Measurements from ENCODE around the gene KRTAP4-8. TPM values are rescaled to one million over a fixed set of nuclear protein-coding genes. Genes with fewer than 3 reads are reported as not detected.
"Not testable (repeated sequence)": the region's sequence is repeated elsewhere in the genome, so short reads cannot be mapped to it uniquely, and the experiment has no call there.

KRTAP4-8 gene
- total RNA-seq, 1 experiment from 2014 or later = not detected

- no peak for DNase-seq
These were observed 539 bp upstream of the KRTAP4-8 start for GRCh38 chr17:41098481-41098880.

GRCh38 chr17:41096055-41096454, 1.9 kb downstream of the KRTAP4-8 start:
- H3K36me3 ChIP-seq = no peaks in the 10 kb centered on the region
- no peaks in the 10 kb centered on the region for H3K9me3 ChIP-seq (replicated peaks)
- H3K27me3 ChIP-seq = no peaks in the 10 kb centered on the region
- no peak overlapping the region for H3K4me3 ChIP-seq
- DNase-seq = no peak
- H3K27ac ChIP-seq = no peak overlapping the region
- no peaks in the 10 kb centered on the region for H3K4me1 ChIP-seq

More at GRCh38 chr17:41098481-41098880, 539 bp upstream of the KRTAP4-8 start:
- Histone ChIP-seq H3K27me3 (no peaks in the 10 kb centered on the region), H3K9me3 (replicated peaks) (no peaks in the 10 kb centered on the region), H3K4me1 (0 out of 2 replicates have a peak, but pooled peaks cover 2% of the 10 kb centered on the region), H3K27ac (no peak overlapping the region), H3K36me3 (no peaks in the 10 kb centered on the region), H3K4me3 (no peak overlapping the region)

GRCh38 chr17:41088760-41089352, 9.1 kb downstream of the KRTAP4-8 start:
- not testable (repeated sequence) for H3K27me3 ChIP-seq; H3K4me1 ChIP-seq; H3K27ac ChIP-seq; DNase-seq; H3K36me3 ChIP-seq; H3K9me3 ChIP-seq (replicated peaks); H3K4me3 ChIP-seq

- not testable (repeated sequence) for H3K4me3 ChIP-seq; H3K36me3 ChIP-seq; H3K9me3 ChIP-seq (replicated peaks); H3K27me3 ChIP-seq; H3K4me1 ChIP-seq; H3K27ac ChIP-seq
- DNase-seq = peak; percentile 70 to 81
These were observed 13.7 kb downstream of the KRTAP4-8 start, which contains the start of gene KRTAP4-7 for GRCh38 chr17:41084100-41084856. TSS of gene KRTAP4-7 (plus strand) at chr17:41084150. CDS start at chr17:41084207, 57 bp downstream.

GRCh38 chr17:41083427-41083826, 14.5 kb downstream of the KRTAP4-8 start:
- not testable (repeated sequence) for H3K36me3 ChIP-seq; DNase-seq; H3K9me3 ChIP-seq (replicated peaks); H3K4me1 ChIP-seq; H3K27me3 ChIP-seq; H3K27ac ChIP-seq; H3K4me3 ChIP-seq

- Histone ChIP-seq H3K27ac (no peak overlapping the region), H3K36me3 (no peaks in the 10 kb centered on the region), H3K27me3 (no peaks in the 10 kb centered on the region), H3K9me3 (replicated peaks) (no peaks in the 10 kb centered on the region), H3K4me1 (no peaks in the 10 kb centered on the region), H3K4me3 (no peak overlapping the region)
- no peak for DNase-seq
These were observed 15.3 kb downstream of the KRTAP4-8 start for GRCh38 chr17:41082626-41083025.

GRCh38 chr17:41076788-41077187, 21.2 kb downstream of the KRTAP4-8 start:
- Histone ChIP-seq H3K27me3 (no peaks in the 10 kb centered on the region), H3K4me1 (peaks cover 7% of the 10 kb centered on the region), H3K27ac (no peak overlapping the region), H3K36me3 (no peaks in the 10 kb centered on the region), H3K9me3 (replicated peaks) (no peaks in the 10 kb centered on the region), H3K4me3 (no peak overlapping the region)
- DNase-seq = no peak

- H3K36me3 ChIP-seq = no peaks in the 10 kb centered on the region
- no peaks in the 10 kb centered on the region for H3K27me3 ChIP-seq
- H3K4me3 ChIP-seq = no peak overlapping the region
- peaks cover 25% of the 10 kb centered on the region for H3K4me1 ChIP-seq
- H3K27ac ChIP-seq = no peak overlapping the region
- H3K9me3 ChIP-seq (replicated peaks) = no peaks in the 10 kb centered on the region
- DNase-seq = no peak
These were observed 24.3 kb downstream of the KRTAP4-8 start for GRCh38 chr17:41073676-41074075.

GRCh38 chr17:41071606-41072360, 26.2 kb downstream of the KRTAP4-8 start:
- peak; percentile 98 for DNase-seq
- Histone ChIP-seq H3K4me1 (peaks cover 27% of the 10 kb centered on the region), H3K27me3 (no peaks in the 10 kb centered on the region), H3K36me3 (no peaks in the 10 kb centered on the region), H3K27ac (peak overlapping the region; percentile 77), H3K9me3 (replicated peaks) (no peaks in the 10 kb centered on the region), H3K4me3 (no peak overlapping the region)

- no peak for DNase-seq
- no peaks in the 10 kb centered on the region for H3K27me3 ChIP-seq
- H3K4me3 ChIP-seq = no peak overlapping the region
- H3K27ac ChIP-seq = no peak overlapping the region
- H3K9me3 ChIP-seq (replicated peaks) = no peaks in the 10 kb centered on the region
- H3K4me1 ChIP-seq = peaks cover 51% of the 10 kb centered on the region
- no peaks in the 10 kb centered on the region for H3K36me3 ChIP-seq
These were observed 28.9 kb downstream of the KRTAP4-8 start for GRCh38 chr17:41069031-41069430.

GRCh38 chr17:41067281-41067680, 30.7 kb downstream of the KRTAP4-8 start:
- Histone ChIP-seq H3K27me3 (no peaks in the 10 kb centered on the region), H3K27ac (no peak overlapping the region), H3K4me1 (peaks cover 57% of the 10 kb centered on the region), H3K4me3 (no peak overlapping the region), H3K36me3 (no peaks in the 10 kb centered on the region), H3K9me3 (replicated peaks) (no peaks in the 10 kb centered on the region)
- no peak for DNase-seq

GRCh38 chr17:41065829-41066624, 31.9 kb downstream of the KRTAP4-8 start, which contains the start of gene KRTAP2-4:
TSS of gene KRTAP2-4 (minus strand) at chr17:41065879. CDS start at chr17:41065845, 34 bp downstream.
- Histone ChIP-seq H3K4me3 (no peak within 1 kb of the TSS), H3K27me3 (no peaks in the 10 kb centered on the region), H3K9me3 (replicated peaks) (no peaks in the 10 kb centered on the region), H3K27ac (0 out of 2 replicates have a peak within 1 kb of the TSS, but pooled peaks have one; percentile 8), H3K36me3 (no peaks in the 10 kb centered on the region), H3K4me1 (peaks cover 59% of the 10 kb centered on the region)
- DNase-seq = peak; percentile 13 to 17

GRCh38 chr17:41065016-41065689, 32.8 kb downstream of the KRTAP4-8 start:
- not testable (repeated sequence) for H3K27ac ChIP-seq; H3K36me3 ChIP-seq; H3K9me3 ChIP-seq (replicated peaks); H3K4me3 ChIP-seq; H3K27me3 ChIP-seq; DNase-seq
- H3K4me1 ChIP-seq = peaks cover 59% of the 10 kb centered on the region

GRCh38 chr17:41064301-41064700, 33.6 kb downstream of the KRTAP4-8 start:
- Histone ChIP-seq H3K4me3 (no peak overlapping the region), H3K36me3 (no peaks in the 10 kb centered on the region), H3K4me1 (peaks cover 62% of the 10 kb centered on the region), H3K27ac (0 out of 2 replicates have a peak overlapping the region, but pooled peaks have one; percentile 8), H3K9me3 (replicated peaks) (no peaks in the 10 kb centered on the region), H3K27me3 (no peaks in the 10 kb centered on the region)
- peak; percentile 36 to 67 for DNase-seq
